Ascending aorta (tissue), 2 donors: ENCODE measurements around the gene SPTBN1. TPM values are rescaled to one million over a fixed set of nuclear protein-coding genes. Genes with fewer than 3 reads are reported as not detected.

Source experiments
- DNase-seq, 2 donors: peaks; one replicate each; pipeline ENCODE4 v3.0.0-alpha.2; 2019; ENCODE audit warnings: low spot score in 2 of 2
- H3K27ac ChIP-seq, 2 donors: fragments of 200-600 bp; sonication (generic); one replicate each; pipeline ENCODE4 v1.5.1; 2016 to 2017; ENCODE audit warnings: mild to moderate bottlenecking in 1 of 2
- H3K27me3 ChIP-seq: fragments of 200-600 bp; sonication (generic); one replicate; pipeline ENCODE4 v1.5.1; 2017
- H3K36me3 ChIP-seq, 2 donors: fragments of 200-600 bp; sonication (generic); one replicate each; pipeline ENCODE4 v1.5.1; 2016
- H3K4me1 ChIP-seq, 2 donors: fragments of 200-600 bp; sonication (generic); one replicate each; pipeline ENCODE4 v1.5.1; 2016 to 2017; ENCODE audit warnings: mild to moderate bottlenecking in 1 of 2
- H3K4me3 ChIP-seq, 2 donors: fragments of 200-600 bp; sonication (generic); one replicate each; pipeline ENCODE4 v1.5.1; 2016 to 2017; ENCODE audit warnings: mild to moderate bottlenecking in 1 of 2
- H3K9me3 ChIP-seq, 2 donors: fragments of 200-600 bp; sonication (generic); one replicate each; pipeline ENCODE4 v1.5.1; 2016
- CTCF ChIP-seq, 3 experiments: fragments of 200-600 bp in 2 of 3; fragments of 450-650 bp in 1 of 3; sonication (generic) in 2 of 3; IDR thresholded peaks; one replicate each; pipeline ENCODE4 v1.5.1; 2016 to 2019; ENCODE audit warnings: antibody characterized with exemption in 3 of 3, mild to moderate bottlenecking in 1 of 3, moderate library complexity in 1 of 3
- intact Hi-C: fragments of 100-400 bp; cut with DNase I; formaldehyde crosslinking; loops from one replicate; pipeline ENCODE4 v1.15.1; 2023
- total RNA-seq: library from RNA; depleted of rRNA; stranded (reverse); fragments of >200 nt; gene quantifications from one replicate; pipeline ENCODE4 v1.1.0, GENCODE V29; 2016

The SPTBN1 gene
- total RNA-seq, 1 donor from 2014 or later, result 246 TPM

GRCh38 chr2:54461261-54461660, 5.1 kb downstream of the SPTBN1 start:
- peak in 1 of 2 donors; percentile 76 for DNase-seq
- Histone ChIP-seq H3K27me3 (no peaks in the 10 kb centered on the region), H3K36me3 (no peaks in the 10 kb centered on the region), H3K4me1 (peaks cover 2 to 26% of the 10 kb centered on the region in 2 donors), H3K4me3 (no peak overlapping the region), H3K27ac (peak overlapping the region; percentile 54 to 57), H3K9me3 (no peaks in the 10 kb centered on the region)
- TF ChIP-seq CTCF (IDR thresholded peaks at IDR 0.05), result no peak
- intact Hi-C loops, result no loop called here

DNA sequence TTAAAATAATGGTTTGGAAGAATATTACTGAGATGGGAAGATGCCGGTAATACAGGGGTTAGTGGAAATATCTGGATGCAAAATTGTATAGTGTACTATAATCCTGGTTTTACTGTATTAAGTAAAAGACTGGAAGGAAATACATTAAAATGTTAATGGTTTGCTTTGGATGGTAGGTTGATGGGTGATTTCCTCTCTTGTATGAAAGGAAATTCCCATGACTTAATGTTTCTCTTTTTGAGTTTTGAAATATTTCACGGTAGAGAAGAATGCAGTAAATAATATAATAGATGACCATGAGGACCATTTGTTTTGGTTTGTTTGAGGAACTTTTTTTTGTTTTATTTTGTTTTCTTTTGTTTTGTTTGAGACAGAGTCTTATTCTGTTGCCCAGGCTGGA, 8.2 kb downstream of the SPTBN1 start:
- Histone ChIP-seq H3K4me3 (no peak overlapping the region), H3K27me3 (no peaks in the 10 kb centered on the region), H3K9me3 (no peaks in the 10 kb centered on the region), H3K4me1 (peaks cover 2 to 40% of the 10 kb centered on the region in 2 donors), H3K36me3 (no peaks in the 10 kb centered on the region), H3K27ac (peak overlapping the region; percentile 27 to 42)
- no peak for TF ChIP-seq CTCF (IDR thresholded peaks at IDR 0.05)
- intact Hi-C loops, result no loop called here
- no peak for DNase-seq

DNA sequence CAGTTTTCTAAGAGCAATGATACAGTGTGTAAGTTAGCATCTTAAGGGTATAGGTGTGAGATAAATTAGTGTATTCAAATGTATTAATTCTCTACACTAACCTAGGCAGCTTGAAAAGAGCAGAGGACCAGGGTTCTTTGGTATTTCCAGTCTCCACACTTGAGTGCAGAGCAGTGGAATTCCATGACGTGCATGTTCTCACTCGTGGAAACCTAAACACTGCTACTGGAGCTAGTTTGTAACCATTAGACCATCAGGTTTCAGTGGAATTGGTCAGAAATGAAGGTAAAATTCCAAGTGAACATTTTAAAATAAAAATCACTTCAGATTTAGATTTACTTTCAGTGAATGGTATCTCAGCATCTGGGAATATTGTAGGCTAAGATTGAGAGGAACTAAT, 9.0 kb downstream of the SPTBN1 start:
- intact Hi-C loops, result no loop called here
- Histone ChIP-seq H3K27ac (peak overlapping the region; percentile 27 to 42), H3K27me3 (no peaks in the 10 kb centered on the region), H3K9me3 (no peaks in the 10 kb centered on the region), H3K4me1 (peaks cover 2 to 40% of the 10 kb centered on the region in 2 donors), H3K4me3 (no peak overlapping the region), H3K36me3 (no peaks in the 10 kb centered on the region)
- no peak for DNase-seq
- no peak for TF ChIP-seq CTCF (IDR thresholded peaks at IDR 0.05)

GRCh38 chr2:54466870-54467269, 10.7 kb downstream of the SPTBN1 start:
- TF ChIP-seq CTCF (IDR thresholded peaks at IDR 0.05), result no peak
- H3K27me3 ChIP-seq, result no peaks in the 10 kb centered on the region
- intact Hi-C loops, result no loop called here
- no peak for DNase-seq
- H3K4me3 ChIP-seq, result peak overlapping the region in 1 of 2 donors; percentile 37
- peak overlapping the region; percentile 55 to 59 for H3K27ac ChIP-seq
- no peaks in the 10 kb centered on the region for H3K36me3 ChIP-seq
- H3K4me1 ChIP-seq, result peaks cover 2 to 36% of the 10 kb centered on the region in 2 donors
- no peaks in the 10 kb centered on the region for H3K9me3 ChIP-seq

- no peaks in the 10 kb centered on the region for H3K9me3 ChIP-seq
- intact Hi-C loops, result no loop called here
- peaks cover 2 to 40% of the 10 kb centered on the region in 2 donors for H3K4me1 ChIP-seq
- H3K27me3 ChIP-seq, result no peaks in the 10 kb centered on the region
- no peak overlapping the region for H3K4me3 ChIP-seq
- no peak for TF ChIP-seq CTCF (IDR thresholded peaks at IDR 0.05)
- no peaks in the 10 kb centered on the region for H3K36me3 ChIP-seq
- no peak for DNase-seq
- H3K27ac ChIP-seq, result peak overlapping the region; percentile 39 to 47
These were observed 12.5 kb downstream of the SPTBN1 start for GRCh38 chr2:54468673-54469072.

DNA sequence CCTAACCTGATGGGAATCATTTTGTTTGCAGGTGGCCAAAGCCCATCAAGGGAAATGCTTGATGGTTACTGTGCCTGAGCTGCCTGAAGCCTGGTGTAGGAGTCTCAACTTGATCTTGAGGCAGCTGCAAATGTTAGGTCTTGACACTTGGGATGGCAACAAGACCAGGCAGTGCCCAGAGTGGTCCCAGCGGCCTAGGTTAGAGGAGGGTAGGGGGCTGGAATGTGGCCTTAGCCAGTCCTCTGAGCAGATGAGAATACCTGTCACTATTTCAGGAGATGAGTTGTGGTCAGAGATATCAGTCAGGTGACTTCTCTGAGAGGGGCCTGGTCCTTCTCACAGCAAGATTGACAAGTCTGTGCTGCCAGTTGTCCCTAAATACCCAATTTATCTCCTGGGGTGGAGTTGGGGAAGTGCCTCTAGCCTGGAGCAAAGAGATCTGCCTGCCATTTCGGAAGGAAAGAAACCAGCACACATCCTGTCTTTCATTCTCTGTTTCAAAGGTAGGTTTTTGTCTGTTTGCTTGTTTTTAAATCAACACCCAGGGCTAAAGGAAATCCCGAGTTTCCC, 13.4 kb downstream of the SPTBN1 start:
- Histone ChIP-seq H3K27ac (peak overlapping the region; percentile 39 to 47), H3K9me3 (no peaks in the 10 kb centered on the region), H3K27me3 (no peaks in the 10 kb centered on the region), H3K4me1 (peaks cover 2 to 38% of the 10 kb centered on the region in 2 donors), H3K4me3 (no peak overlapping the region), H3K36me3 (no peaks in the 10 kb centered on the region)
- no peak for DNase-seq
- intact Hi-C loops, result no loop called here
- TF ChIP-seq CTCF (IDR thresholded peaks at IDR 0.05), result no peak
